ENCODE data around the gene FOSL2. TPM values are rescaled to one million over a fixed set of nuclear protein-coding genes. Genes with fewer than 3 reads are reported as not detected.

The FOSL2 gene
- total RNA-seq, 1 experiment from 2014 or later, result 44.8 TPM

DNA sequence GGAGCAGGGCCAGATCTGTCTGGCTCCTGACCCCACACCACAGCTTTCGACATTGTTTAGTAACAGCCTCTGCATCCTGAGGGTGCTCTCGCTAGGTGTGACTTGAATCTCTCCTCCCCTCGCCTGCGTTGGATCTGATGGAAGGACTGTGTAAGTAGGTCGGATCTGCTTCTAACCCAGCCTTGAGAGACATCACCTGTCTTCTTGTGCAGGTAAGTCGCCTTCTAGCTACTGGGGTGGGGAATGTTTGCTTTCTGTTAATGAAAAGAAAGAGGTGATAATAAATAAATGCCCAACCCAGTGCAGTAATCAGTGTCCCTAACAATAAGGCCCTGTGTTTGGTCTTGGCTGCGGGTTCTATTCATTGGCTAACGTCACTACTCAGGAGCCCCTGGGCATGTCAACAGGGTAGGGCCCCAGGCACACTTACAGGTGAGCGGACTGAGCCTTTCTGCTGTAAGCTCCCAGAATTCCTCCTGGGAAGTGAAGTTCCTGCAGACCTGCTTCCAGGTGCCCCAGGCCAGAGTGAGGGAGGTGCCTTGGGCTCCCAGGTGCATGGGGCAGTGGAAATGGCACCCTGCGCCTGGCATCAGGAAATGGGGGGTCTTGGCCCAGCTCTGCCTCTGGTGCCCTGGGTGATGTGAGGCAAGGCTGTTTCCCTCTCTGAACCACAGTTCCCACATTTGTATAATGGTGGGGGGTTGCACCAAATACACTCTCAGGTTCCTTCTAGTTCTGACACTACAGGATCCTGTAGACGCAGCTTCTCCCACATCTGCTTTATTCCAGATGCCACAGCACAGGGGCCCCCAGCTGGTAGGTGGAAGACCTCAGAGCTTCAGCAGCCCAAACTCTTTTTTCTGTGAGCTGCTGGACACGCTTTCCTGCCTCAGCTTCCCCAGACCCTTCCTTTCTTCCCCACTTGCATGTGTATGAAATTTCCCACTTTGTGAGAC lies 11.2 kb upstream of the FOSL2 start:
- Histone ChIP-seq H3K4me2 (ENCODE audit: low read length) (no peak overlapping the region), H3K27me3 (ENCODE audit: insufficient read depth, low read length) (no peaks in the 10 kb centered on the region), H4K20me1 (ENCODE audit: insufficient read depth) (no peaks in the 10 kb centered on the region), H3K36me3 (ENCODE audit: control insufficient read depth in 1 of 2, insufficient read depth in 2 of 2, low read length in 2 of 2) (no peaks in the 10 kb centered on the region), H2AFZ (ENCODE audit: low read depth, low read length, poor library complexity, severe bottlenecking) (no peak overlapping the region), H3K9me2 (ENCODE audit: insufficient read depth) (no peaks in the 10 kb centered on the region), H3K9ac (ENCODE audit: low read length) (no peak overlapping the region), H3K79me2 (ENCODE audit: insufficient read depth, low read length) (no peaks in the 10 kb centered on the region), H3K9me3 (ENCODE audit: control insufficient read depth in 1 of 2, insufficient read depth in 1 of 2, low read depth in 1 of 2, low read length in 2 of 2) (no peaks in the 10 kb centered on the region), H3K4me1 (ENCODE audit: control insufficient read depth in 1 of 2, insufficient read depth in 2 of 2, low read length in 2 of 2) (peaks cover 7 to 17% of the 10 kb centered on the region in 2 experiments; a peak in 2 of 4 replicates), H3K27ac (ENCODE audit: low read depth, low read length) (no peak overlapping the region), H3K4me3 (replicated peaks in 1 of 2; ENCODE audit: low read depth in 1 of 2, low read length in 2 of 2) (no peak overlapping the region)
- ATAC-seq (no peak), DNase-seq (ENCODE audit: low read depth, low spot score) (no peak)
- BruUV-seq (replicated peaks), result no TSS peak
- intact Hi-C loops (cut with micrococcal nuclease), result no loop called here
- ChIA-PET RAD21 (ENCODE audit: low non-redundant PET in 1 of 2, low total read pairs in 2 of 2, uncharacterized antibody in 2 of 2, unreplicated experiment in 2 of 2) (interaction anchor here in 1 of 2 experiments (0.7 kb wide), 1 partner anchor 404 kb away, joined by 3 read pairs; no protein-coding TSS in a partner anchor), CTCF (no interaction called here), POLR2A (interaction anchor here (1.4 kb wide), 1 partner anchor 9 kb away, joined by 3 read pairs; no protein-coding TSS in a partner anchor)
- no peak for TF ChIP-seq ELF1 (IDR thresholded peaks at IDR 0.05; ENCODE audit: borderline replicate concordance, low read depth)

GRCh38 chr2:28382755-28383154 lies 9.9 kb upstream of the FOSL2 start:
- H3K36me3 ChIP-seq (ENCODE audit: control insufficient read depth in 1 of 2, insufficient read depth in 2 of 2, low read length in 2 of 2), result no peaks in the 10 kb centered on the region
- RAD21 ChIA-PET (ENCODE audit: low non-redundant PET in 1 of 2, low total read pairs in 2 of 2, uncharacterized antibody in 2 of 2, unreplicated experiment in 2 of 2), result no interaction called here
- no peak overlapping the region for H3K4me3 ChIP-seq (replicated peaks in 1 of 2; ENCODE audit: low read depth in 1 of 2, low read length in 2 of 2)
- H3K27ac ChIP-seq (ENCODE audit: low read depth, low read length), result no peak overlapping the region
- no peak for DNase-seq (ENCODE audit: low read depth, low spot score)
- no peak for ATAC-seq
- H4K20me1 ChIP-seq (ENCODE audit: insufficient read depth), result no peaks in the 10 kb centered on the region
- no peak overlapping the region for H3K4me2 ChIP-seq (ENCODE audit: low read length)
- no peaks in the 10 kb centered on the region for H3K27me3 ChIP-seq (ENCODE audit: insufficient read depth, low read length)
- CTCF ChIA-PET, result no interaction called here
- H3K9me2 ChIP-seq (ENCODE audit: insufficient read depth), result no peaks in the 10 kb centered on the region
- no peak overlapping the region for H3K9ac ChIP-seq (ENCODE audit: low read length)
- peaks cover 7 to 19% of the 10 kb centered on the region in 2 experiments for H3K4me1 ChIP-seq (ENCODE audit: control insufficient read depth in 1 of 2, insufficient read depth in 2 of 2, low read length in 2 of 2)
- no peaks in the 10 kb centered on the region for H3K9me3 ChIP-seq (ENCODE audit: control insufficient read depth in 1 of 2, insufficient read depth in 1 of 2, low read depth in 1 of 2, low read length in 2 of 2)
- no peak overlapping the region for H2AFZ ChIP-seq (ENCODE audit: low read depth, low read length, poor library complexity, severe bottlenecking)
- H3K79me2 ChIP-seq (ENCODE audit: insufficient read depth, low read length), result no peaks in the 10 kb centered on the region
- intact Hi-C loops (cut with micrococcal nuclease), result no loop called here
- no TSS peak for BruUV-seq (replicated peaks)
- POLR2A ChIA-PET, result interaction anchor here (1.4 kb wide), 1 partner anchor 8 kb away, joined by 3 read pairs; no protein-coding TSS in a partner anchor
- TF ChIP-seq ZFX (IDR thresholded peaks at IDR 0.05), result no peak
- TF ChIP-seq CEBPB (IDR thresholded peaks at IDR 0.05; ENCODE audit: low read depth), result no peak
- TF ChIP-seq FOSL1 (IDR thresholded peaks at IDR 0.05; ENCODE audit: low read depth), result no peak
- no peak for TF ChIP-seq ELF1 (IDR thresholded peaks at IDR 0.05; ENCODE audit: borderline replicate concordance, low read depth)
- no peak for TF ChIP-seq TCF7L2 (IDR thresholded peaks at IDR 0.05; ENCODE audit: borderline replicate concordance, extremely low read depth, insufficient read depth, insufficient read length)
- no peak for TF ChIP-seq CBX3 (IDR thresholded peaks at IDR 0.05; ENCODE audit: low read depth)
- no peak for TF ChIP-seq EZH2 (IDR thresholded peaks at IDR 0.05)
- TF ChIP-seq REST (IDR thresholded peaks at IDR 0.05; ENCODE audit: low read depth), result no peak
- TF ChIP-seq ZNF274 (IDR thresholded peaks at IDR 0.05; ENCODE audit: low read depth, low read length), result no peak
- no peak for TF ChIP-seq ZBTB33 (IDR thresholded peaks at IDR 0.05; ENCODE audit: extremely low read depth, insufficient replicate concordance, low read length)
- TF ChIP-seq EGR1 (IDR thresholded peaks at IDR 0.05; ENCODE audit: low read depth), result no peak

All from HCT116 (cell line).